Renal pelvis (tissue), 4 donors: ENCODE results near the gene GRIN2A. TPM values are rescaled to one million over a fixed set of nuclear protein-coding genes. Genes with fewer than 3 reads are reported as not detected.
A peak's percentile ranks its signal among the peaks of the same experiment; 100 is the strongest.

Experiments
- DNase-seq: peaks from one replicate; pipeline ENCODE4 v3.0.0-alpha.2; 2013
- polyA plus RNA-seq, 3 donors: library from polyadenylated mRNA; unstranded; fragments of 120-200 nt; gene quantifications; one replicate each; pipeline ENCODE4 v1.2.1, GENCODE V29; 2013; ENCODE audit not compliant: insufficient read length in 3 of 3

Gene GRIN2A
- polyA plus RNA-seq, 3 donors = 6.5 to 7.5 (median 6.6) TPM

GRCh38 chr16:9821331-9821730 lies 360.9 kb downstream of the GRIN2A start:
- DNase-seq = no peak

GRCh38 chr16:9820476-9821246 lies 361.6 kb downstream of the GRIN2A start:
- peak; percentile 29 for DNase-seq

GRCh38 chr16:9818702-9819101 lies 363.5 kb downstream of the GRIN2A start:
- no peak for DNase-seq

- no peak for DNase-seq
These were observed 364.6 kb downstream of the GRIN2A start for GRCh38 chr16:9817586-9817985.

GRCh38 chr16:9816644-9817043 lies 365.6 kb downstream of the GRIN2A start:
- DNase-seq = no peak

GRCh38 chr16:9813665-9814064 lies 368.6 kb downstream of the GRIN2A start:
- DNase-seq = no peak

GRCh38 chr16:9808210-9808609 lies 374.0 kb downstream of the GRIN2A start:
- DNase-seq = no peak

GRCh38 chr16:9807302-9807701 lies 374.9 kb downstream of the GRIN2A start:
- no peak for DNase-seq

- DNase-seq = no peak
These were observed 377.1 kb downstream of the GRIN2A start for GRCh38 chr16:9805109-9805508.

GRCh38 chr16:9802160-9802559 lies 380.1 kb downstream of the GRIN2A start:
- DNase-seq = no peak

GRCh38 chr16:9801651-9802050 lies 380.6 kb downstream of the GRIN2A start:
- no peak for DNase-seq

GRCh38 chr16:9800186-9800738 lies 382.0 kb downstream of the GRIN2A start:
- no peak for DNase-seq

GRCh38 chr16:9798952-9799580 lies 383.2 kb downstream of the GRIN2A start:
- no peak for DNase-seq

GRCh38 chr16:9798474-9798873 lies 383.8 kb downstream of the GRIN2A start:
- no peak for DNase-seq

- no peak for DNase-seq
These were observed 384.9 kb downstream of the GRIN2A start for GRCh38 chr16:9797306-9797705.

- DNase-seq = no peak
These were observed 388.6 kb downstream of the GRIN2A start for GRCh38 chr16:9793623-9794022.

- no peak for DNase-seq
These were observed 390.7 kb downstream of the GRIN2A start for GRCh38 chr16:9791556-9791955.

GRCh38 chr16:9790199-9790598 lies 392.0 kb downstream of the GRIN2A start:
- no peak for DNase-seq

- DNase-seq = no peak
These were observed 394.5 kb downstream of the GRIN2A start for GRCh38 chr16:9787717-9788116.

GRCh38 chr16:9780831-9781230 lies 401.4 kb downstream of the GRIN2A start:
- DNase-seq = peak; percentile 30

- DNase-seq = no peak
These were observed 403.4 kb downstream of the GRIN2A start for GRCh38 chr16:9778849-9779248.

GRCh38 chr16:9775998-9776397 lies 406.2 kb downstream of the GRIN2A start:
- DNase-seq = no peak

- DNase-seq = no peak
These were observed 408.9 kb downstream of the GRIN2A start for GRCh38 chr16:9773289-9773688.
